SK-N-SH (cell line): ENCODE measurements around the gene NAV2. TPM values are rescaled to one million over a fixed set of nuclear protein-coding genes. Genes with fewer than 3 reads are reported as not detected.

Experiments
- CTCF ChIA-PET: fragments of 300-600, 350-600 bp; formaldehyde crosslinking; extraction: SDS; loops from one replicate; lab custom pipeline; 2021; lab: Yijun Ruan, JAX
- POLR2A ChIA-PET: fragments of 350-600 bp; sonication (Branson Sonifier 250); formaldehyde crosslinking; extraction: SDS; loops from one replicate; lab custom pipeline; 2020; ENCODE audit warnings: antibody characterized with exemption, inconsistent platforms; lab: Yijun Ruan, JAX
- DNase-seq: peaks from one replicate; pipeline ENCODE4 v3.0.0; 2012
- H2AFZ ChIP-seq: fragments of 200-600 bp; sonication (generic); 2 replicates; pipeline ENCODE4 v1.8.1; 2016; ENCODE audit warnings: antibody characterized with exemption, mild to moderate bottlenecking, low read depth
- H3F3A ChIP-seq: fragments of 200-600 bp; sonication (generic); replicated peaks from 2 replicates; pipeline ENCODE3; 2016; ENCODE audit warnings: antibody characterized with exemption, mild to moderate bottlenecking; ENCODE audit not compliant: insufficient read depth
- H3K27ac ChIP-seq, 2 experiments: fragments of 200-500 bp in 1 of 2; fragments of 200-600 bp in 1 of 2; sonication (Bioruptor generic) in 1 of 2; sonication (generic), shearing (Covaris generic) in 1 of 2; 2 replicates each; pipeline versions ENCODE4 v1.5.1 to v1.6.1; 2014 to 2016; ENCODE audit warnings: low read depth in 2 of 2, inconsistent platforms in 1 of 2, low read length in 1 of 2, mild to moderate bottlenecking in 1 of 2, mixed read lengths in 1 of 2
- H3K27me3 ChIP-seq: fragments of 200-600 bp; sonication (generic), shearing (Covaris generic); 2 replicates; pipeline ENCODE4 v1.6.1; 2016; ENCODE audit warnings: mixed run types; ENCODE audit not compliant: insufficient read depth
- H3K36me3 ChIP-seq, 2 experiments: fragments of 200-500 bp in 1 of 2; fragments of 200-600 bp in 1 of 2; sonication (Bioruptor generic) in 1 of 2; sonication (generic) in 1 of 2; replicated peaks in 1 of 2; 2 replicates each; pipeline versions ENCODE3 to v1.5.1; 2014 to 2016; ENCODE audit warnings: low read length in 1 of 2, mild to moderate bottlenecking in 1 of 2; ENCODE audit not compliant: insufficient read depth in 2 of 2, control insufficient read depth in 1 of 2
- H3K4me1 ChIP-seq, 2 experiments: fragments of 200-500 bp in 1 of 2; fragments of 200-600 bp in 1 of 2; sonication (Bioruptor generic) in 1 of 2; sonication (generic), shearing (Covaris generic) in 1 of 2; 2 replicates each; pipeline versions ENCODE4 v1.5.1 to v1.6.1; 2014 to 2016; ENCODE audit warnings: low read depth in 1 of 2, low read length in 1 of 2, mixed run types in 1 of 2; ENCODE audit not compliant: insufficient read depth in 2 of 2, control insufficient read depth in 1 of 2
- H3K4me2 ChIP-seq: fragments of 200-600 bp; sonication (generic), shearing (Covaris generic); 2 replicates; pipeline ENCODE4 v1.6.1; 2017; ENCODE audit warnings: mixed run types
- H3K4me3 ChIP-seq, 2 experiments: fragments of 200-500 bp in 1 of 2; fragments of 200-600 bp in 1 of 2; sonication (Bioruptor generic) in 1 of 2; sonication (generic), shearing (Covaris generic) in 1 of 2; 2 replicates each; pipeline versions ENCODE4 v1.5.1 to v1.8.1; 2014 to 2016; ENCODE audit warnings: low read depth in 2 of 2, inconsistent platforms in 1 of 2, low read length in 1 of 2, mild to moderate bottlenecking in 1 of 2, mixed read lengths in 1 of 2, moderate library complexity in 1 of 2
- H3K79me2 ChIP-seq: fragments of 200-600 bp; sonication (generic); 2 replicates; pipeline ENCODE4 v1.8.1; 2017; ENCODE audit warnings: mild to moderate bottlenecking; ENCODE audit not compliant: insufficient read depth
- H3K9ac ChIP-seq: fragments of 200-600 bp; sonication (generic); 2 replicates; pipeline ENCODE4 v1.6.1; 2017; ENCODE audit warnings: mixed run types
- H3K9me2 ChIP-seq: fragments of 200-600 bp; sonication (generic); 2 replicates; pipeline ENCODE4 v1.6.1; 2017; ENCODE audit warnings: mixed run types
- H3K9me3 ChIP-seq: fragments of 200-600 bp; sonication (generic); 2 replicates; pipeline ENCODE4 v1.6.1; 2017; ENCODE audit warnings: mixed run types, mild to moderate bottlenecking, moderate library complexity
- H4K20me1 ChIP-seq: fragments of 200-600 bp; sonication (generic); 2 replicates; pipeline ENCODE4 v1.6.1; 2017; ENCODE audit warnings: mild to moderate bottlenecking, mixed run types; ENCODE audit not compliant: insufficient read depth
- EZH2phosphoT487 ChIP-seq: fragments of 200-600 bp; sonication (generic); IDR thresholded peaks from 2 replicates; pipeline ENCODE4 v1.6.1; 2017; ENCODE audit warnings: low read depth, mixed run types, mild to moderate bottlenecking, antibody characterized with exemption, moderate library complexity, borderline replicate concordance
- PBX3 ChIP-seq: IDR thresholded peaks from 2 replicates; pipeline ENCODE4; 2012
- RXRA ChIP-seq: IDR thresholded peaks from 2 replicates; pipeline ENCODE4 v1.4.0; 2012; ENCODE audit warnings: low read depth, mild to moderate bottlenecking, borderline replicate concordance
- SIN3A ChIP-seq: IDR thresholded peaks from 2 replicates; pipeline ENCODE4 v1.6.1; 2012; ENCODE audit warnings: low read depth, mild to moderate bottlenecking, low read length, moderate library complexity, borderline replicate concordance
- SMC3 ChIP-seq: IDR thresholded peaks from 2 replicates; pipeline ENCODE4 v1.6.1; 2012; ENCODE audit warnings: low read depth, low read length, improper control_type of control experiment
- TEAD4 ChIP-seq: IDR thresholded peaks from 2 replicates; pipeline ENCODE4 v1.4.0; 2012; ENCODE audit warnings: mild to moderate bottlenecking, borderline replicate concordance; ENCODE audit not compliant: insufficient read depth
- WGBS: methylation state at CpG from one replicate; pipeline ENCODE4 v1.1.6; 2017; ENCODE audit warnings: low lambda C conversion rate; 5-methylcytosine and 5-hydroxymethylcytosine counted together
- polyA plus RNA-seq, 3 experiments: library from polyadenylated mRNA; depleted of rRNA; stranded (reverse); fragments of >200 nt; gene quantifications; 2 replicates each; pipeline ENCODE4 v1.2.3, GENCODE V29; 2012

The NAV2 gene
- polyA plus RNA-seq, 1 of the 3 experiments (the other 2 are of a cell fraction) = 26.2 TPM

GRCh38 chr11:20088397-20089225 lies 376.0 kb downstream of the NAV2 start:
- POLR2A ChIA-PET = no interaction called here
- WGBS = 89% methylated on average over 12 of the region's 12 CpGs
- H3K9me3 ChIP-seq = no peaks in the 10 kb centered on the region

GRCh38 chr11:20089367-20089766 lies 376.7 kb downstream of the NAV2 start:
- ChIA-PET CTCF (interaction anchor here (0.7 to 4.5 kb wide), 3 partner anchors 21 to 150 kb away, joined by 3 to 17 read pairs (median 6); no protein-coding TSS in a partner anchor), POLR2A (no interaction called here)
- Histone ChIP-seq H3K9ac (no peak overlapping the region), H3K4me1 (peaks cover 0 to 3% of the 10 kb centered on the region in 2 experiments; a peak in 3 of 4 replicates), H3K27me3 (no peaks in the 10 kb centered on the region), H3F3A (peaks cover 58% of the 10 kb centered on the region), H3K79me2 (no peaks in the 10 kb centered on the region; the same call in 1 of the 2 replicates), H3K9me2 (no peaks in the 10 kb centered on the region), H3K27ac (peak overlapping the region; percentile 49 to 80; a peak in 3 of 4 replicates), H3K4me3 (no peak overlapping the region), H4K20me1 (no peaks in the 10 kb centered on the region), H2AFZ (no peak overlapping the region), H3K9me3 (no peaks in the 10 kb centered on the region), H3K36me3 (peaks cover 83 to 92% of the 10 kb centered on the region in 2 experiments), H3K4me2 (0 out of 2 replicates have a peak overlapping the region, but pooled peaks have one; percentile 13)
- TF ChIP-seq PBX3 (no peak), TEAD4 (no peak), SMC3 (no peak), RXRA (no peak), SIN3A (no peak), EZH2phosphoT487 (no peak)
- whole genome bisulfite sequencing = 87% methylated on average over 3 of the region's 3 CpGs
- DNase-seq = no peak

More at GRCh38 chr11:20088397-20089225, 376.0 kb downstream of the NAV2 start:
- no peak for TF ChIP-seq PBX3
- Histone ChIP-seq H3K4me3 (no peak overlapping the region), H3F3A (peaks cover 50% of the 10 kb centered on the region), H3K4me1 (peaks cover 0 to 3% of the 10 kb centered on the region in 2 experiments; a peak in 3 of 4 replicates), H3K9me2 (no peaks in the 10 kb centered on the region), H3K27me3 (no peaks in the 10 kb centered on the region), H3K4me2 (no peak overlapping the region), H3K27ac (peak overlapping the region; percentile 49 to 80; a peak in 2 of 4 replicates), H3K9ac (no peak overlapping the region; the same call in 1 of the 2 replicates), H2AFZ (no peak overlapping the region), H3K36me3 (peaks cover 86 to 94% of the 10 kb centered on the region in 2 experiments), H3K79me2 (no peaks in the 10 kb centered on the region; the same call in 1 of the 2 replicates), H4K20me1 (no peaks in the 10 kb centered on the region)
- no peak for DNase-seq
- CTCF ChIA-PET = interaction anchor here (0.7 to 4.5 kb wide), 3 partner anchors 20 to 149 kb away, joined by 3 to 17 read pairs (median 4); no protein-coding TSS in a partner anchor
